Bronchial epithelial cell (primary cell): ENCODE measurements around the gene NBL1. TPM values are rescaled to one million over a fixed set of nuclear protein-coding genes. Genes with fewer than 3 reads are reported as not detected.

Experiments used
- DNase-seq: peaks from one replicate; pipeline ENCODE4 v3.0.0-alpha.2; 2010; ENCODE audit warnings: low read depth
- FAIRE-seq: peaks from 2 replicates; lab custom pipeline; 2011; peaks lifted over from hg19 to GRCh38; lab: Jason Lieb, UNC
- H3K27me3 ChIP-seq: 2 replicates; pipeline ENCODE4 v1.5.1; 2011; ENCODE audit warnings: low read length; ENCODE audit not compliant: control insufficient read depth, insufficient read depth
- H3K36me3 ChIP-seq: 2 replicates; pipeline ENCODE4 v1.5.1; 2011; ENCODE audit warnings: low read length; ENCODE audit not compliant: control insufficient read depth, insufficient read depth
- H3K4me3 ChIP-seq: 2 replicates; pipeline ENCODE4 v1.5.1; 2011; ENCODE audit warnings: mild to moderate bottlenecking, low read depth, low read length, control low read depth
- CTCF ChIP-seq: IDR thresholded peaks from 2 replicates; pipeline ENCODE4 v1.5.1; 2011; ENCODE audit warnings: mild to moderate bottlenecking, moderate library complexity, low read length, control low read depth, inconsistent platforms; ENCODE audit not compliant: insufficient read depth, severe bottlenecking
- total RNA-seq: library from RNA; depleted of rRNA; stranded (reverse); fragments of >200 nt; gene quantifications from 2 replicates; pipeline ENCODE4 v1.2.1, GENCODE V29; 2014

The NBL1 gene
- total RNA-seq, 1 donor from 2014 or later = 55.3 TPM

DNA sequence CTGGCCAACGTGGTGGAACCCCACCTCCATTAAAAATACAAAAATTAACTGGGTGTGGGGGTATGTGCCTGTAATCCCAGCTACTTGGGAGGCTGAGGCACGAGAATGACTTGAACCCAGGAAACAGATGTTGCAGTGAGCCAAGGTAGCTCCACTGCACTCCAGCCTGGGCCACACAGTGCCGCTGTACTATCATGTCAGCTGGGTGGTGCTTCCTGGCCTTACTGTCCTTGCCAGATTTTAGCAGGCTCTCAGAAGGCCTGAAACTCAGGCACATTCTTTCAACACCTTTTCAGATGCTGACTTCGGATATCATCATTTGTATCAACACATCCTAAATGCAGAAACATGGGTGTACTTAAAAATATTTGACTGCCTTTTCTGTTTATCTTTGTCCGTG is 31.6 kb upstream of the NBL1 start:
- no peaks in the 10 kb centered on the region for H3K27me3 ChIP-seq
- no peak for DNase-seq
- FAIRE-seq = no peak

GRCh38 chr1:19613171-19613703 is 30.9 kb upstream of the NBL1 start:
- Histone ChIP-seq H3K27me3 (no peaks in the 10 kb centered on the region), H3K36me3 (peaks cover 3% of the 10 kb centered on the region), H3K4me3 (no peak overlapping the region)
- FAIRE-seq (no peak), DNase-seq (no peak)
- TF ChIP-seq CTCF = no peak

More for the DNA sequence above, 31.6 kb upstream of the NBL1 start:
- Histone ChIP-seq H3K4me3 (no peak overlapping the region), H3K36me3 (peaks cover 3% of the 10 kb centered on the region)
- TF ChIP-seq CTCF = no peak

- H3K27me3 ChIP-seq = no peaks in the 10 kb centered on the region
- peaks cover 3% of the 10 kb centered on the region for H3K36me3 ChIP-seq
- DNase-seq (no peak), FAIRE-seq (no peak)
- TF ChIP-seq CTCF = no peak
- H3K4me3 ChIP-seq = no peak overlapping the region
These were observed 28.7 kb upstream of the NBL1 start for GRCh38 chr1:19615438-19615837.

DNA sequence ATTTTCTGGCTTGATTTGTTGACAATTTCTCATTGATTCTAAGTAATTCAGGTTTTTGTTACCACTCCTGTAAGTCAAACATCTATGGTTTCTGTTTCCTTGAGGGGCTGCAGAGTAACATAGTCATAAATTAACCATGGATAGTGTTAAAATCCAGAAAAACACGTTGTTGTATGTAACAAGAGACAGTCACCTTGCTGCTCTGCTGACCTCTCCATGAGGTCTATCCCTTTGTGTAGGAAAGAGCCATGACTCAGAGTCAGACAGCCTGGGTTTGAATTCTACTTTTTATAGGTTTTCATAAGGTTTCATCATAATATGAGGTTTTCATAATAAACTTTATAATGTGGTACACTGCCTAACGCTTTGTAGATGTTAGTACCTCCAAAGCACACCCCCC is 27.6 kb upstream of the NBL1 start:
- no peak for TF ChIP-seq CTCF
- FAIRE-seq = no peak
- Histone ChIP-seq H3K27me3 (no peaks in the 10 kb centered on the region), H3K36me3 (peaks cover 3% of the 10 kb centered on the region), H3K4me3 (no peak overlapping the region)
- peak; percentile 33 for DNase-seq

GRCh38 chr1:19617376-19617775 is 26.7 kb upstream of the NBL1 start:
- Histone ChIP-seq H3K27me3 (no peaks in the 10 kb centered on the region), H3K36me3 (peaks cover 3% of the 10 kb centered on the region), H3K4me3 (no peak overlapping the region)
- no peak for FAIRE-seq
- TF ChIP-seq CTCF = no peak
- DNase-seq = no peak

DNA sequence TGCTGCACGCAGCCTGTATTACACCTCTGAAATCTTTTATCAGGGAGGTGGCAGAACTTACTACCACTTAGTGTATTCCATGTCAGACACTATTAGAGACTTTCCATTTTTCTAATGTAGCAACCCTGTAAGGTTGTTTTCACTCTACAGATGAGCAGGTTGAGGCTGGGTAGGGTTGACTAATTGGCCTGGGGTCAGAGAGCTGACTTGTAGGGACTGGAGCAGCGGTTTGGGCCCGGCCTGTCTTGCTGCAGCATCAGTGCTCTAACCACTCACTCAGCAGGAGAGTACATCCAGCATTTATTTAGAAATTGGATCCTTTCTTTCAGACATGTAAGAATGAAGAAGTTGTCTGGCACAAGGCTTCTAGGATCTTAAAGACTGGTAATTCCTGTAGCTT is 25.7 kb upstream of the NBL1 start:
- FAIRE-seq (no peak), DNase-seq (peak; percentile 85)
- Histone ChIP-seq H3K27me3 (no peaks in the 10 kb centered on the region), H3K36me3 (peaks cover 3% of the 10 kb centered on the region), H3K4me3 (no peak overlapping the region)
- TF ChIP-seq CTCF = no peak
